ENCODE measurements around the gene MDK. TPM values are rescaled to one million over a fixed set of nuclear protein-coding genes. Genes with fewer than 3 reads are reported as not detected.

Gene MDK
- total RNA-seq, 5 donors from 2014 or later (not counting 1 experiment from before 2014, with no cell fraction given): 5.8 to 8.6 (median 8.3) TPM

- CTCF ChIA-PET: no interaction called here
- no peaks in the 10 kb centered on the region for H3K4me1 Mint-ChIP-seq
- 100% methylated on average over 3 of the region's 6 CpGs for WGBS (ENCODE audit: insufficient coverage)
These were observed 27.0 kb downstream of the MDK start for GRCh38 chr11:46408407-46408986.

GRCh38 chr11:46410021-46410420, 28.6 kb downstream of the MDK start:
- DNase-seq (no peak), ATAC-seq (replicated peaks in 1 of 4) (no peak)
- Histone ChIP-seq H3K4me1 (ENCODE audit: control insufficient read depth in 1 of 2, extremely low read depth in 1 of 2, insufficient read depth in 2 of 2, low read length in 2 of 2) (peaks cover 2 to 13% of the 10 kb centered on the region in 2 experiments), H3K9me3 (no peaks in the 10 kb centered on the region), H3K27ac (ENCODE audit: low read length) (no peak overlapping the region), H3K4me3 (ENCODE audit: control insufficient read depth in 1 of 2, extremely low read depth in 1 of 2, low read length in 1 of 2) (no peak overlapping the region), H3K36me3 (ENCODE audit: control insufficient read depth in 2 of 2, extremely low read depth in 1 of 2, insufficient read depth in 1 of 2, low read length in 1 of 2) (peaks cover 18 to 67% of the 10 kb centered on the region in 2 donors), H3K27me3 (replicated peaks in 1 of 2; ENCODE audit: control insufficient read depth in 2 of 2, extremely low read depth in 1 of 2, insufficient read depth in 2 of 2, low read length in 1 of 2) (no peaks in the 10 kb centered on the region)
- CTCF ChIA-PET: no interaction called here
- Mint-ChIP-seq H3K27ac (no peak overlapping the region), H3K4me1 (peaks cover 9 to 13% (median 13%) of the 10 kb centered on the region in 3 donors), H3K36me3 (peaks cover 41% of the 10 kb centered on the region), H3K4me3 (no peak overlapping the region), H3K9me3 (no peaks in the 10 kb centered on the region), H3K27me3 (no peaks in the 10 kb centered on the region)
- POLR2A ChIA-PET: no interaction called here
- no CpG with 5 or more reads among the region's 5 CpGs for WGBS (ENCODE audit: insufficient coverage)

More at GRCh38 chr11:46408407-46408986, 27.0 kb downstream of the MDK start:
- Mint-ChIP-seq H3K36me3 (peaks cover 48% of the 10 kb centered on the region), H3K4me3 (no peak overlapping the region), H3K9me3 (no peaks in the 10 kb centered on the region), H3K27me3 (no peaks in the 10 kb centered on the region), H3K27ac (no peak overlapping the region)
- POLR2A ChIA-PET: interaction anchor here in 1 of 2 donors (0.8 kb wide), 1 partner anchor 309 kb away, joined by 3 read pairs; no protein-coding TSS in a partner anchor
- Histone ChIP-seq H3K9me3 (no peaks in the 10 kb centered on the region), H3K4me1 (ENCODE audit: control insufficient read depth in 1 of 2, extremely low read depth in 1 of 2, insufficient read depth in 2 of 2, low read length in 2 of 2) (no peaks in the 10 kb centered on the region), H3K27me3 (replicated peaks in 1 of 2; ENCODE audit: control insufficient read depth in 2 of 2, extremely low read depth in 1 of 2, insufficient read depth in 2 of 2, low read length in 1 of 2) (no peaks in the 10 kb centered on the region), H3K36me3 (ENCODE audit: control insufficient read depth in 2 of 2, extremely low read depth in 1 of 2, insufficient read depth in 1 of 2, low read length in 1 of 2) (peaks cover 25 to 66% of the 10 kb centered on the region in 2 donors), H3K27ac (ENCODE audit: low read length) (no peak overlapping the region), H3K4me3 (ENCODE audit: control insufficient read depth in 1 of 2, extremely low read depth in 1 of 2, low read length in 1 of 2) (no peak overlapping the region)
- ATAC-seq (replicated peaks in 1 of 4) (no peak), DNase-seq (no peak)

- H3K4me1 Mint-ChIP-seq: peaks cover 18 to 26% (median 26%) of the 10 kb centered on the region in 3 donors
- no peak overlapping the region for H3K4me3 ChIP-seq (ENCODE audit: control insufficient read depth in 1 of 2, extremely low read depth in 1 of 2, low read length in 1 of 2)
- POLR2A ChIA-PET: interaction anchor here in 1 of 2 donors (0.5 kb wide), 1 partner anchor 185 kb away, joined by 8 read pairs; no protein-coding TSS in a partner anchor
- CTCF ChIA-PET: no interaction called here
- peak overlapping the region in 1 of 2 donors; percentile 23 for H3K27ac Mint-ChIP-seq
- ATAC-seq (replicated peaks in 1 of 4) (peak in 3 of 4 experiments; percentile 24 to 83 (median 61)), DNase-seq (peak in 3 of 35 experiments; percentile 8 to 41 (median 32))
- no peaks in the 10 kb centered on the region for H3K9me3 Mint-ChIP-seq
- peak overlapping the region in 1 of 3 donors; percentile 55 for H3K4me3 Mint-ChIP-seq
- H3K4me1 ChIP-seq (ENCODE audit: control insufficient read depth in 1 of 2, extremely low read depth in 1 of 2, insufficient read depth in 2 of 2, low read length in 2 of 2): peaks cover 2 to 18% of the 10 kb centered on the region in 2 experiments
- H3K27me3 Mint-ChIP-seq: no peaks in the 10 kb centered on the region
- H3K36me3 ChIP-seq (ENCODE audit: control insufficient read depth in 2 of 2, extremely low read depth in 1 of 2, insufficient read depth in 1 of 2, low read length in 1 of 2): peaks cover 3 to 70% of the 10 kb centered on the region in 2 donors
- WGBS (ENCODE audit: insufficient coverage): 37% methylated on average over 5 of the region's 9 CpGs
- no peaks in the 10 kb centered on the region for H3K9me3 ChIP-seq
- H3K36me3 Mint-ChIP-seq: peaks cover 46% of the 10 kb centered on the region
- no peaks in the 10 kb centered on the region for H3K27me3 ChIP-seq (replicated peaks in 1 of 2; ENCODE audit: control insufficient read depth in 2 of 2, extremely low read depth in 1 of 2, insufficient read depth in 2 of 2, low read length in 1 of 2)
- H3K27ac ChIP-seq (ENCODE audit: low read length): no peak overlapping the region
These were observed 32.4 kb downstream of the MDK start for GRCh38 chr11:46413760-46414465.

- Histone ChIP-seq H3K27ac (ENCODE audit: low read length) (no peak overlapping the region), H3K27me3 (replicated peaks in 1 of 2; ENCODE audit: control insufficient read depth in 2 of 2, extremely low read depth in 1 of 2, insufficient read depth in 2 of 2, low read length in 1 of 2) (no peaks in the 10 kb centered on the region), H3K4me3 (ENCODE audit: control insufficient read depth in 1 of 2, extremely low read depth in 1 of 2, low read length in 1 of 2) (no peak overlapping the region), H3K4me1 (ENCODE audit: control insufficient read depth in 1 of 2, extremely low read depth in 1 of 2, insufficient read depth in 2 of 2, low read length in 2 of 2) (peaks cover 2 to 18% of the 10 kb centered on the region in 2 experiments), H3K36me3 (ENCODE audit: control insufficient read depth in 2 of 2, extremely low read depth in 1 of 2, insufficient read depth in 1 of 2, low read length in 1 of 2) (peaks cover 2 to 65% of the 10 kb centered on the region in 2 donors), H3K9me3 (no peaks in the 10 kb centered on the region)
- POLR2A ChIA-PET: no interaction called here
- 61% methylated on average over 3 of the region's 5 CpGs for WGBS (ENCODE audit: insufficient coverage)
- DNase-seq (peak in 25 of 35 experiments; percentile 8 to 63 (median 31)), ATAC-seq (replicated peaks in 1 of 4) (peak; percentile 19 to 84 (median 43))
- H3K4me1 Mint-ChIP-seq: peaks cover 18 to 26% (median 26%) of the 10 kb centered on the region in 3 donors
- peak overlapping the region in 1 of 3 donors; percentile 55 for H3K4me3 Mint-ChIP-seq
- no peaks in the 10 kb centered on the region for H3K9me3 Mint-ChIP-seq
- CTCF ChIA-PET: interaction anchor here in 1 of 2 donors (0.6 kb wide), 1 partner anchor 369 kb away, joined by 3 read pairs; no protein-coding TSS in a partner anchor
- H3K27me3 Mint-ChIP-seq: no peaks in the 10 kb centered on the region
- H3K27ac Mint-ChIP-seq: peak overlapping the region in 1 of 2 donors; percentile 28
- peaks cover 46% of the 10 kb centered on the region for H3K36me3 Mint-ChIP-seq
These were observed 33.0 kb downstream of the MDK start for GRCh38 chr11:46414466-46414796.

- H3K9me3 ChIP-seq: no peaks in the 10 kb centered on the region
- H3K27ac ChIP-seq (ENCODE audit: low read length): no peak overlapping the region
- no peaks in the 10 kb centered on the region for H3K27me3 Mint-ChIP-seq
- DNase-seq (no peak), ATAC-seq (replicated peaks in 1 of 4) (no peak)
- no peaks in the 10 kb centered on the region for H3K9me3 Mint-ChIP-seq
- H3K27ac Mint-ChIP-seq: peak overlapping the region in 1 of 2 donors; percentile 28
- H3K4me3 Mint-ChIP-seq: peak overlapping the region in 1 of 3 donors; percentile 55
- H3K4me3 ChIP-seq (ENCODE audit: control insufficient read depth in 1 of 2, extremely low read depth in 1 of 2, low read length in 1 of 2): no peak overlapping the region
- no peaks in the 10 kb centered on the region for H3K27me3 ChIP-seq (replicated peaks in 1 of 2; ENCODE audit: control insufficient read depth in 2 of 2, extremely low read depth in 1 of 2, insufficient read depth in 2 of 2, low read length in 1 of 2)
- H3K36me3 ChIP-seq (ENCODE audit: control insufficient read depth in 2 of 2, extremely low read depth in 1 of 2, insufficient read depth in 1 of 2, low read length in 1 of 2): peaks cover 0 to 61% of the 10 kb centered on the region in 2 donors
- 50% methylated on average over 2 of the region's 3 CpGs for WGBS (ENCODE audit: insufficient coverage)
- H3K4me1 ChIP-seq (ENCODE audit: control insufficient read depth in 1 of 2, extremely low read depth in 1 of 2, insufficient read depth in 2 of 2, low read length in 2 of 2): peaks cover 2 to 18% of the 10 kb centered on the region in 2 experiments
- CTCF ChIA-PET: interaction anchor here in 1 of 2 donors (0.6 kb wide), 1 partner anchor 368 kb away, joined by 3 read pairs; no protein-coding TSS in a partner anchor
- POLR2A ChIA-PET: no interaction called here
- H3K4me1 Mint-ChIP-seq: peaks cover 18 to 26% (median 26%) of the 10 kb centered on the region in 3 donors
- peaks cover 43% of the 10 kb centered on the region for H3K36me3 Mint-ChIP-seq
These were observed 33.4 kb downstream of the MDK start for GRCh38 chr11:46414879-46415278.

- Mint-ChIP-seq H3K36me3 (peaks cover 52% of the 10 kb centered on the region), H3K27ac (no peak overlapping the region), H3K9me3 (no peaks in the 10 kb centered on the region), H3K4me3 (no peak overlapping the region), H3K27me3 (no peaks in the 10 kb centered on the region), H3K4me1 (peaks cover 18 to 26% (median 26%) of the 10 kb centered on the region in 3 donors)
- ATAC-seq (replicated peaks in 1 of 4) (no peak), DNase-seq (no peak)
- WGBS (ENCODE audit: insufficient coverage): 90% methylated on average over 4 of the region's 7 CpGs
- H3K36me3 ChIP-seq (ENCODE audit: control insufficient read depth in 2 of 2, extremely low read depth in 1 of 2, insufficient read depth in 1 of 2, low read length in 1 of 2): peaks cover 0 to 71% of the 10 kb centered on the region in 2 donors
- no peaks in the 10 kb centered on the region for H3K9me3 ChIP-seq
- peaks cover 2 to 18% of the 10 kb centered on the region in 2 experiments for H3K4me1 ChIP-seq (ENCODE audit: control insufficient read depth in 1 of 2, extremely low read depth in 1 of 2, insufficient read depth in 2 of 2, low read length in 2 of 2)
- POLR2A ChIA-PET: no interaction called here
- CTCF ChIA-PET: no interaction called here
- no peaks in the 10 kb centered on the region for H3K27me3 ChIP-seq (replicated peaks in 1 of 2; ENCODE audit: control insufficient read depth in 2 of 2, extremely low read depth in 1 of 2, insufficient read depth in 2 of 2, low read length in 1 of 2)
- H3K4me3 ChIP-seq (ENCODE audit: control insufficient read depth in 1 of 2, extremely low read depth in 1 of 2, low read length in 1 of 2): no peak overlapping the region
- no peak overlapping the region for H3K27ac ChIP-seq (ENCODE audit: low read length)
These were observed 36.2 kb downstream of the MDK start for GRCh38 chr11:46417711-46418110.
